Upper lobe of right lung (tissue), 1 donor: Measurements from ENCODE around the gene ELL. TPM values are rescaled to one million over a fixed set of nuclear protein-coding genes. Genes with fewer than 3 reads are reported as not detected.
A peak's percentile ranks its signal among the peaks of the same experiment; 100 is the strongest.

Experiments
- ATAC-seq: fragments of 200-7000 bp; cut with Tn5 transposase; one replicate; pipeline ENCODE4 v1.9.1; 2020; ENCODE audit warnings: mild to moderate bottlenecking, moderate library complexity
- DNase-seq: peaks from one replicate; pipeline ENCODE4 v3.0.0-alpha.2; 2020
- H3K27ac ChIP-seq: fragments of 200-600 bp; one replicate; pipeline ENCODE4 v1.8.0; 2022
- H3K27me3 ChIP-seq: fragments of 200-600 bp; one replicate; pipeline ENCODE4 v1.8.0; 2022; ENCODE audit warnings: mild to moderate bottlenecking
- H3K36me3 ChIP-seq: fragments of 200-600 bp; one replicate; pipeline ENCODE4 v1.8.0; 2022
- H3K4me1 ChIP-seq: fragments of 200-600 bp; one replicate; pipeline ENCODE4 v1.8.0; 2022
- H3K4me3 ChIP-seq: fragments of 200-600 bp; one replicate; pipeline ENCODE4 v1.8.0; 2022; ENCODE audit warnings: mild to moderate bottlenecking
- H3K9me3 ChIP-seq: fragments of 200-600 bp; one replicate; pipeline ENCODE4 v1.8.0; 2022
- CTCF ChIP-seq: fragments of 200-600 bp; IDR thresholded peaks from one replicate; pipeline ENCODE4 v1.8.0; 2022; ENCODE audit warnings: antibody characterized with exemption
- intact Hi-C: fragments of 100-400 bp; cut with DNase I; formaldehyde crosslinking; loops from one replicate; pipeline ENCODE4 v1.11.0; 2022
- total RNA-seq: library from RNA; stranded (reverse); fragmentation: NEBNext Ultra II Directional; extraction: Animal tissue kit (Norgen Biotek cat#: 25700); gene quantifications from one replicate; pipeline ENCODE4 v1.2.1, GENCODE V29; 2021
- donor health status: DM: no; HTN: yes; CAD: no; lungs with severe emphysema.

ELL gene
- total RNA-seq, 1 donor from 2014 or later: 17.7 TPM

- peak overlapping the region; percentile 24 for H3K27ac ChIP-seq
- no peaks in the 10 kb centered on the region for H3K27me3 ChIP-seq
- intact Hi-C loops: loop anchor here (10.0 kb wide), 1 partner anchor 98 kb away; no protein-coding TSS in a partner anchor
- H3K36me3 ChIP-seq: peaks cover 17% of the 10 kb centered on the region
- no peak for DNase-seq
- ATAC-seq: no peak
- H3K9me3 ChIP-seq: no peaks in the 10 kb centered on the region
- no peak overlapping the region for H3K4me3 ChIP-seq
- no peak for TF ChIP-seq CTCF
- H3K4me1 ChIP-seq: peaks cover 39% of the 10 kb centered on the region
Measured at GRCh38 chr19:18466354-18466753, 55.5 kb downstream of the ELL start.

- ATAC-seq: no peak
- Histone ChIP-seq H3K4me3 (no peak overlapping the region), H3K36me3 (peaks cover 20% of the 10 kb centered on the region), H3K27me3 (no peaks in the 10 kb centered on the region), H3K27ac (no peak overlapping the region), H3K9me3 (no peaks in the 10 kb centered on the region), H3K4me1 (peaks cover 42% of the 10 kb centered on the region)
- DNase-seq: no peak
- intact Hi-C loops: loop anchor here (10.0 kb wide), 1 partner anchor 99 kb away; no protein-coding TSS in a partner anchor
- TF ChIP-seq CTCF: no peak
Measured at GRCh38 chr19:18465964-18466339, 55.9 kb downstream of the ELL start.

GRCh38 chr19:18465214-18465963 lies 56.5 kb downstream of the ELL start:
- peaks cover 48% of the 10 kb centered on the region for H3K4me1 ChIP-seq
- DNase-seq (peak; percentile 63), ATAC-seq (no peak)
- H3K27me3 ChIP-seq: no peaks in the 10 kb centered on the region
- H3K36me3 ChIP-seq: peaks cover 25% of the 10 kb centered on the region
- intact Hi-C loops: loop anchor here (10.0 kb wide), 1 partner anchor 99 kb away; no protein-coding TSS in a partner anchor
- no peak for TF ChIP-seq CTCF
- H3K27ac ChIP-seq: peak overlapping the region; percentile 74
- no peaks in the 10 kb centered on the region for H3K9me3 ChIP-seq
- H3K4me3 ChIP-seq: no peak overlapping the region

GRCh38 chr19:18464646-18465045 lies 57.2 kb downstream of the ELL start:
- Histone ChIP-seq H3K4me1 (peaks cover 48% of the 10 kb centered on the region), H3K4me3 (no peak overlapping the region), H3K36me3 (peaks cover 30% of the 10 kb centered on the region), H3K9me3 (no peaks in the 10 kb centered on the region), H3K27me3 (no peaks in the 10 kb centered on the region), H3K27ac (peak overlapping the region; percentile 74)
- peak; percentile 76 for ATAC-seq
- intact Hi-C loops: loop anchor here (10.0 kb wide), 1 partner anchor 100 kb away; no protein-coding TSS in a partner anchor
- TF ChIP-seq CTCF: no peak
- peak; percentile 78 for DNase-seq

GRCh38 chr19:18461471-18461870 lies 60.4 kb downstream of the ELL start:
- intact Hi-C loops: loop anchor here (10.0 kb wide), 1 partner anchor 103 kb away; no protein-coding TSS in a partner anchor
- Histone ChIP-seq H3K4me3 (no peak overlapping the region), H3K36me3 (peaks cover 46% of the 10 kb centered on the region), H3K27me3 (no peaks in the 10 kb centered on the region), H3K9me3 (no peaks in the 10 kb centered on the region), H3K27ac (no peak overlapping the region), H3K4me1 (peaks cover 38% of the 10 kb centered on the region)
- ATAC-seq (no peak), DNase-seq (no peak)
- TF ChIP-seq CTCF: no peak
